Ovary (tissue), 9 donors: ENCODE results near the gene PRR15L. TPM values are rescaled to one million over a fixed set of nuclear protein-coding genes. Genes with fewer than 3 reads are reported as not detected.
"Not testable (repeated sequence)": the region's sequence is repeated elsewhere in the genome, so short reads cannot be mapped to it uniquely, and the experiment has no call there.

ENCODE experiments used
- DNase-seq, 5 donors: peaks; one replicate each; pipeline ENCODE4 v3.0.0-alpha.2; 2019 to 2020
- H3K27ac ChIP-seq, 2 donors: fragments of 200-600 bp; one replicate each; pipeline versions ENCODE4 v1.5.1 to v1.8.0; 2019 to 2022
- H3K27me3 ChIP-seq: fragments of 200-600 bp; one replicate; pipeline ENCODE4 v1.8.0; 2022
- H3K36me3 ChIP-seq: fragments of 200-600 bp; sonication (generic); one replicate; pipeline ENCODE4 v1.5.1; 2019
- H3K4me1 ChIP-seq: one replicate; pipeline ENCODE4 v1.8.1; 2013; ENCODE audit warnings: mild to moderate bottlenecking, moderate library complexity; ENCODE audit not compliant: insufficient read depth
- H3K4me3 ChIP-seq: fragments of 200-600 bp; sonication (generic); one replicate; pipeline ENCODE4 v1.5.1; 2017
- H3K9me3 ChIP-seq, 2 donors: fragments of 200-600 bp in 1 of 2; sonication (generic) in 1 of 2; one replicate each; pipeline versions ENCODE4 v1.5.1 to v1.8.1; 2013 to 2019; ENCODE audit warnings: mild to moderate bottlenecking in 1 of 2, moderate library complexity in 1 of 2
- CTCF ChIP-seq, 3 donors: fragments of 450-650 bp in 2 of 3; fragments of 200-600 bp in 1 of 3; IDR thresholded peaks; one replicate each; pipeline versions ENCODE4 v1.5.1 to v1.8.0; 2016 to 2022; ENCODE audit warnings: antibody characterized with exemption in 3 of 3, mild to moderate bottlenecking in 1 of 3
- EP300 ChIP-seq: sonication (generic); formaldehyde crosslinking; IDR thresholded peaks from one replicate; pipeline ENCODE4 v1.6.1; 2017; ENCODE audit warnings: antibody characterized with exemption
- POLR2A ChIP-seq: fragments of 450-650 bp; IDR thresholded peaks from one replicate; pipeline ENCODE4 v1.6.1; 2017; ENCODE audit warnings: antibody characterized with exemption, mild to moderate bottlenecking, moderate library complexity
- WGBS, 3 donors: extraction: QIAGEN DNeasy Blood & Tissue Kit in 1 of 3; methylation state at CpG; one replicate each; pipeline versions ENCODE4 v1.1.5 to v1.1.7; 2013 to 2017; 5-methylcytosine and 5-hydroxymethylcytosine counted together
- intact Hi-C, 4 donors: fragments of 100-400 bp; cut with DNase I; formaldehyde crosslinking; loops; one replicate each; pipeline versions ENCODE4 v1.11.0 to v1.15.1; 2022 to 2023
- polyA plus RNA-seq, 2 donors: library from polyadenylated mRNA; stranded (reverse); fragments of 200-250 nt in 1 of 2; fragments of 350-450 nt in 1 of 2; fragmentation: Illumina TruSeq in 1 of 2; extraction: RNeasy Lipid Tissue Mini Kit (QIAGEN cat#74804) in 1 of 2; gene quantifications; one replicate each; pipeline ENCODE4 v1.2.3, GENCODE V29; 2013 to 2014
- total RNA-seq, 7 donors: library from RNA; depleted of rRNA in 2 of 7; stranded (reverse); fragments of >200 nt in 2 of 7; fragmentation: NEBNext Ultra II Directional in 3 of 7; extraction: Animal tissue kit (Norgen Biotek cat#: 25700) in 3 of 7; gene quantifications; one replicate each; pipeline versions ENCODE4 v1.1.0 to v1.2.4, GENCODE V29; 2016 to 2023
- donor health status: DM: no; HTN: no; CAD: no; lungs with moderate emphysema.
- donor health status: DM: no; HTN: no; CAD: no.
- donor health status: Bipolar disorder and iron deficiency.
- donor health status: DM: yes; HTN: yes; CAD: no.
- donor health status: DM: no; HTN: no; CAD: no.
- donor health status: DM: yes; HTN: yes; CAD: no.

Gene PRR15L
- total and polyA plus RNA-seq, 9 donors = 0.16 to 22.3 (median 0.38) TPM

GRCh38 chr17:47992216-47992615, 34.5 kb upstream of the PRR15L start:
- Histone ChIP-seq H3K4me3 (no peak overlapping the region), H3K36me3 (no peaks in the 10 kb centered on the region), H3K27me3 (no peaks in the 10 kb centered on the region), H3K9me3 (no peaks in the 10 kb centered on the region), H3K4me1 (no peaks in the 10 kb centered on the region), H3K27ac (no peak overlapping the region)
- TF ChIP-seq CTCF (IDR thresholded peaks at IDR 0.05) (no peak), EP300 (no peak), POLR2A (no peak)
- WGBS, 3 donors = 57 to 65% (median 61%) methylated on average over 4 of the region's 4 CpGs
- intact Hi-C loops = no loop called here
- no peak for DNase-seq

- no peak overlapping the region for H3K27ac ChIP-seq
- no peak for TF ChIP-seq CTCF (IDR thresholded peaks at IDR 0.05)
- TF ChIP-seq POLR2A = no peak
- no peak for TF ChIP-seq EP300
- no peaks in the 10 kb centered on the region for H3K9me3 ChIP-seq
- no peaks in the 10 kb centered on the region for H3K4me1 ChIP-seq
- intact Hi-C loops = no loop called here
- H3K27me3 ChIP-seq = no peaks in the 10 kb centered on the region
- WGBS, 3 donors = 56 to 64% (median 61%) methylated on average over 14 of the region's 14 CpGs
- no peak for DNase-seq
- no peaks in the 10 kb centered on the region for H3K36me3 ChIP-seq
- H3K4me3 ChIP-seq = no peak overlapping the region
Measured at GRCh38 chr17:47990962-47991731, 33.5 kb upstream of the PRR15L start.

GRCh38 chr17:47989700-47990099, 32.0 kb upstream of the PRR15L start:
- intact Hi-C loops = no loop called here

DNA sequence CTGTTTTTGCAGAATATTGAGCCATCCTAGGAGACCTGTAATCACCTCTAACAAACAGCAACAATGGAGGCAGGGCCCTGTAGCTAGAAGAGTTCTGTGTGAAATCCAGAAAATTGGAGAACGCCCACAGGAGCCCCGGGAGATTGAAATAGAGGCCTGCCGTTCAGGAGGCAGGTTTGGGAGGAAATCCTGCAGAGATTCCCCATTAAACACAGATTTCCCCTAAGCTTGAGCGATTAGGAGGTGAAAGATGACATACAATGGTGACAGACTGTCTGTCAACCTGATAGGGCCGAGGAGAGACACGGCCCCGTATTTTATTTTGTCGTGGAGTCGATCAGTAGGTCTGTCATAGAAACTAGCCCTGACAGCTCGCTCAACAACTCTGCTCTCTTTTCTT, 31.5 kb upstream of the PRR15L start:
- H3K27ac ChIP-seq = no peak overlapping the region
- no peak for DNase-seq

More at GRCh38 chr17:47989700-47990099, 32.0 kb upstream of the PRR15L start:
- no peaks in the 10 kb centered on the region for H3K9me3 ChIP-seq
- TF ChIP-seq CTCF (IDR thresholded peaks at IDR 0.05) (no peak), POLR2A (no peak), EP300 (no peak)
- H3K27ac ChIP-seq = no peak overlapping the region
- no peak overlapping the region for H3K4me3 ChIP-seq
- H3K36me3 ChIP-seq = no peaks in the 10 kb centered on the region
- H3K4me1 ChIP-seq = no peaks in the 10 kb centered on the region
- H3K27me3 ChIP-seq = no peaks in the 10 kb centered on the region
- no peak for DNase-seq
- WGBS, 3 donors = 89 to 96% (median 95%) methylated on average over 1 of the region's 1 CpG

DNA sequence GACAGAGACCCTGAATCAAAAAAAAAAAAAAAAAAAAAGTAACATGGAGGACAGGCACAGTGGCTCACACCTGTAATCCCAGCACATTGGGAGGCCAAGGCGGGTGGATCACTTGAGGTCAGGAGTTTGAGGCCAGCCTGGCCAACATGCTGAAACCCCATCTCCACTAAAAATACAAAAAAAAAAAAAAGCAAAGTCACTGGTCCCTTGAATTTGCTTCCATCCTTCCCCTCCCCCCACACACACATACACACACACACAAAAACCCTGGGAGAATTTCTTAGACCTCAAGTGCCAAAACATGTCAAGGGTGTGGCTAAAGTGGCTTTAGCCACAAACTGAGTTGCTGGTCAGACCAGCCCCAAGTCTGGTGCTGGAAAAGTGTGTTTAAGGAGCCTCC, 30.8 kb upstream of the PRR15L start:
- H3K27ac ChIP-seq, H3K9me3 ChIP-seq, H3K27me3 ChIP-seq, intact Hi-C loops, H3K4me3 ChIP-seq, DNase-seq, H3K36me3 ChIP-seq, H3K4me1 ChIP-seq: not testable (repeated sequence)
- WGBS, 3 donors = 88 to 96% (median 94%) methylated on average over 1 of the region's 1 CpG

More for the DNA sequence above, 31.5 kb upstream of the PRR15L start:
- Histone ChIP-seq H3K36me3 (no peaks in the 10 kb centered on the region), H3K27me3 (no peaks in the 10 kb centered on the region), H3K4me1 (no peaks in the 10 kb centered on the region), H3K4me3 (no peak overlapping the region), H3K9me3 (no peaks in the 10 kb centered on the region)
- 80 to 87% (median 84%) methylated on average over 10 of the region's 10 CpGs for WGBS, 3 donors
- intact Hi-C loops = no loop called here
- TF ChIP-seq CTCF (IDR thresholded peaks at IDR 0.05) (no peak), POLR2A (no peak), EP300 (no peak)
